ENCODE results near the gene PPP1R26. TPM values are rescaled to one million over a fixed set of nuclear protein-coding genes. Genes with fewer than 3 reads are reported as not detected.

Gene PPP1R26
- total RNA-seq, 1 donor from 2014 or later = 50.2 TPM

- TF ChIP-seq, protein P1, sequence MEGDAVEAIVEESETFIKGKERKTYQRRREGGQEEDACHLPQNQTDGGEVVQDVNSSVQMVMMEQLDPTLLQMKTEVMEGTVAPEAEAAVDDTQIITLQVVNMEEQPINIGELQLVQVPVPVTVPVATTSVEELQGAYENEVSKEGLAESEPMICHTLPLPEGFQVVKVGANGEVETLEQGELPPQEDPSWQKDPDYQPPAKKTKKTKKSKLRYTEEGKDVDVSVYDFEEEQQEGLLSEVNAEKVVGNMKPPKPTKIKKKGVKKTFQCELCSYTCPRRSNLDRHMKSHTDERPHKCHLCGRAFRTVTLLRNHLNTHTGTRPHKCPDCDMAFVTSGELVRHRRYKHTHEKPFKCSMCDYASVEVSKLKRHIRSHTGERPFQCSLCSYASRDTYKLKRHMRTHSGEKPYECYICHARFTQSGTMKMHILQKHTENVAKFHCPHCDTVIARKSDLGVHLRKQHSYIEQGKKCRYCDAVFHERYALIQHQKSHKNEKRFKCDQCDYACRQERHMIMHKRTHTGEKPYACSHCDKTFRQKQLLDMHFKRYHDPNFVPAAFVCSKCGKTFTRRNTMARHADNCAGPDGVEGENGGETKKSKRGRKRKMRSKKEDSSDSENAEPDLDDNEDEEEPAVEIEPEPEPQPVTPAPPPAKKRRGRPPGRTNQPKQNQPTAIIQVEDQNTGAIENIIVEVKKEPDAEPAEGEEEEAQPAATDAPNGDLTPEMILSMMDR (IDR thresholded peaks at IDR 0.05; ENCODE audit: unreplicated experiment) = no peak
- H3K27ac Mint-ChIP-seq = no peak overlapping the region
- H3K4me1 Mint-ChIP-seq (ENCODE audit: low read depth) = peaks cover 2% of the 10 kb centered on the region
- H3K36me3 Mint-ChIP-seq (ENCODE audit: insufficient read depth) = peaks cover 6% of the 10 kb centered on the region
- no peaks in the 10 kb centered on the region for H3K27me3 Mint-ChIP-seq
- DNase-seq (ENCODE audit: low spot score, unreplicated experiment) = no peak
- no peak overlapping the region for H3K4me3 Mint-ChIP-seq (ENCODE audit: low read depth)
- no peaks in the 10 kb centered on the region for H3K9me3 Mint-ChIP-seq (ENCODE audit: low read depth)
Measured at GRCh38 chr9:135484460-135485277, 5.1 kb downstream of the PPP1R26 start.

- H3K4me3 Mint-ChIP-seq (ENCODE audit: low read depth) = no peak overlapping the region
- TF ChIP-seq, protein P1 (IDR thresholded peaks at IDR 0.05; ENCODE audit: unreplicated experiment) = no peak
- H3K27ac Mint-ChIP-seq = no peak overlapping the region
- H3K36me3 Mint-ChIP-seq (ENCODE audit: insufficient read depth) = peaks cover 6% of the 10 kb centered on the region
- H3K27me3 Mint-ChIP-seq = no peaks in the 10 kb centered on the region
- DNase-seq (ENCODE audit: low spot score, unreplicated experiment) = no peak
- peaks cover 2% of the 10 kb centered on the region for H3K4me1 Mint-ChIP-seq (ENCODE audit: low read depth)
- H3K9me3 Mint-ChIP-seq (ENCODE audit: low read depth) = no peaks in the 10 kb centered on the region
Measured at GRCh38 chr9:135485385-135485784, 5.8 kb downstream of the PPP1R26 start.

DNA sequence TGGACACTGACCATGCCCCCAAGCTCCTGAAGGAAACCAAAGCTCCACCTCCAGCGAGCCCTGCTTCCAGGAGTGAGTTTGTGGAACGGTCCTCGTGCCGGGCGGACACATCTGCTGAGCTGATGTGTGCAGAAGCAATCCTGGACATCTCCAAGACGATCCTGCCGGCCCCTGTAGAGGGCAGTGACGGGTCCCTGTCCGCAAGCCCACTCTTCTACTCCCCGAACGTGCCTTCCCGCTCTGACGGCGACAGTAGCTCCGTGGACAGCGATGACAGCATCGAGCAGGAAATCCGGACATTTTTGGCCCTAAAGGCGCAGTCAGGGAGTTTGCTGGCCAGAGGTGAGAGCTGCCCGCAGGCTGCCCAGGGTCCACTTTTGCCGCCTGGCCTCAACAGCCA lies 6.2 kb downstream of the PPP1R26 start:
- Mint-ChIP-seq H3K27ac (no peak overlapping the region), H3K4me3 (ENCODE audit: low read depth) (no peak overlapping the region), H3K36me3 (ENCODE audit: insufficient read depth) (peaks cover 6% of the 10 kb centered on the region), H3K27me3 (no peaks in the 10 kb centered on the region), H3K4me1 (ENCODE audit: low read depth) (peaks cover 2% of the 10 kb centered on the region), H3K9me3 (ENCODE audit: low read depth) (no peaks in the 10 kb centered on the region)
- no peak for DNase-seq (ENCODE audit: low spot score, unreplicated experiment)
- TF ChIP-seq, protein P1 (IDR thresholded peaks at IDR 0.05; ENCODE audit: unreplicated experiment) = no peak

DNA sequence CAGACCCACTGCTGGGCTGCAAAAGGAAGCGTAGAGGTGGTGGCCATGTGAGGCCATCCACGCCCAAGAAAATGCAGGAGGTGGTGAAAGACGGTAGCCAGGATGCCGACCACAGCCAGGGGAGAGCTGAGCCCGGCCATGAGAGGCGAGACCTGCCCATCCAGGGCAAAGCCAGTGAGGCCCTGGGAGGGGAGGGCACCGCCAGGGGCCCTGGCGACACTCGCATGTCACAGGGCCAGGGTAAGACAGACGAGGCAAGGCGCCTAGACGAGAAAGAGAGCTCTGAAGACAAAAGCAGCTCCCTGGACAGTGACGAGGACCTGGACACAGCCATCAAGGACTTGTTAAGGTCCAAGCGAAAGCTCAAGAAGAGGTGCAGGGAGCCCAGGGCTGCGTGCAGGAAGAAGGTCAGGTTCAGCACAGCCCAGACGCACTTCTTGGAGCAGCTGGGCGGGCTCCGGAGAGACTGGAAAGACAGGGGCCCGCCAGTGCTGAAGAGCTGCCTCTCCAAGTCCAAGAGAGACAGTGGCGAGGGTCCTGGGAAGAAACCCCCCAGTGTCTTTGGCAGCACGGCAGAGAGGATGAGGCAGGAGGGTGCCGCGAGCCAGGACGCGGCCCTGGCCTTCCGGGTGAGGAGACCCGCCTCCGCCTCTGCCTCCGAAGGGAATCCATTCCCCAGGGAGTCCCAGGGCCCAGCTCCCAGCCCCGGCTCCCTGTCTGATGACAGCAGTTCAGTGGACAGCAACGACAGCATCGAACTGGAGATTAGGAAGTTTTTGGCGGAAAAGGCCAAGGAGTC lies 6.9 kb downstream of the PPP1R26 start:
- Mint-ChIP-seq H3K9me3 (ENCODE audit: low read depth) (no peaks in the 10 kb centered on the region), H3K27ac (no peak overlapping the region), H3K4me3 (ENCODE audit: low read depth) (no peak overlapping the region), H3K4me1 (ENCODE audit: low read depth) (peaks cover 4% of the 10 kb centered on the region), H3K27me3 (no peaks in the 10 kb centered on the region), H3K36me3 (ENCODE audit: insufficient read depth) (peaks cover 9% of the 10 kb centered on the region)
- DNase-seq (ENCODE audit: low spot score, unreplicated experiment) = no peak
- TF ChIP-seq, protein P1 (IDR thresholded peaks at IDR 0.05; ENCODE audit: unreplicated experiment) = no peak

DNA sequence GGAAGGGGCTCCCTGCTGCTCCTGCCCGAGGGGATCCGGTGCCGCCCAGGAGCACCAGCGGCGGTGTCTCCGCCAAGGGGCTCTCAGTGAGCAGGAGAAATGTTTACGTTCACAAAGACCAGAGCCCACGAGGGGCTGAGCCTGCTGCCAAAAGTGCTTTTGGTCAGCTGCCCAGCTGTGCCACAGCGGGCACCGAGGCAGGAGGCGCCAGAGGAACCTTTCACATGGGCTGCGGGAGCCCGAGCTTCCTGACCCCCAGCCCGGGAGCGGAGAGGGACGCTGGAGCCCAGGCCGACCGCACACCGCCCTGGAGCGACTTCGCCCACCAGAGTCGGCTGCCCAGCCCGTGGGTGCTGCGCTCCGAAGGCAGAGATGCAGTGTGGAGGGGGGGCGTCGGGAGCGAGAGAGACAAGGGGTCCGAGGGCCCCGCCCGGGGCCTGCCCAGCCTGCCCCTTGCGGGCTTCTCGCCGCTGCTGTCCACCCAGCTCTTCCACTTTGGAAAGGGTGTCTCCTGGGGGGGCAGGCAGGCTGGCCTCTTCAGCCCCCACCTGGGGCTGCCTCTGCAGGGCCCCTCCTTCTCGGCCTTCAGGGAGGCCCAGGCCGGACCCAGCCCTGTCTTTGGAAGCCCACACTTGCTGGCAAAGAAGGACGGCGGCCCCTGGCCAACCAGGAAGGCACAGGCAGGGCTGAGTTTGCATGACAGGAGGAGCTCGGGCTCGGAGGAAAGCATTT lies 7.9 kb downstream of the PPP1R26 start:
- Mint-ChIP-seq H3K4me3 (ENCODE audit: low read depth) (no peak overlapping the region), H3K27ac (no peak overlapping the region), H3K27me3 (no peaks in the 10 kb centered on the region), H3K9me3 (ENCODE audit: low read depth) (no peaks in the 10 kb centered on the region), H3K4me1 (ENCODE audit: low read depth) (peaks cover 8% of the 10 kb centered on the region), H3K36me3 (ENCODE audit: insufficient read depth) (peaks cover 9% of the 10 kb centered on the region)
- no peak for DNase-seq (ENCODE audit: low spot score, unreplicated experiment)
- TF ChIP-seq, protein P1 (IDR thresholded peaks at IDR 0.05; ENCODE audit: unreplicated experiment) = no peak

Data from progenitor cell of endocrine pancreas (in vitro differentiated cells).